ENCODE measurements around the gene UBE3C.

UBE3C gene

GRCh38 chr7:157266272-157266671 lies 127.5 kb downstream of the UBE3C start:
- H2AFZ ChIP-seq (ENCODE audit: low read length) = no peak overlapping the region
- no peak overlapping the region for H3K9ac ChIP-seq (ENCODE audit: low read length)
- DNase-seq = no peak
- no peak overlapping the region for H3K27ac ChIP-seq (ENCODE audit: low read length)
- H3K9me2 ChIP-seq (replicated peaks; ENCODE audit: insufficient read depth, low read length) = no peaks in the 10 kb centered on the region
- H3K4me3 ChIP-seq (ENCODE audit: low read length) = no peak overlapping the region
- TF ChIP-seq EZH2 (optimal IDR thresholded peaks at IDR 0.05; ENCODE audit: low read depth, low read length) (no peak), EZH2phosphoT487 (IDR thresholded peaks at IDR 0.05; ENCODE audit: low read length) (no peak)
- H3K4me2 ChIP-seq (ENCODE audit: low read depth, low read length) = no peak overlapping the region
- no peaks in the 10 kb centered on the region for H3K79me2 ChIP-seq (ENCODE audit: low read length)
- no peaks in the 10 kb centered on the region for H3K4me1 ChIP-seq (ENCODE audit: low read length)
- no peaks in the 10 kb centered on the region for H3K9me3 ChIP-seq (replicated peaks; ENCODE audit: insufficient read depth, low read length)
- H3K36me3 ChIP-seq (replicated peaks; ENCODE audit: insufficient read depth, low read length) = peaks cover 23% of the 10 kb centered on the region; the same call in 1 of the 2 replicates
- H4K20me1 ChIP-seq (ENCODE audit: insufficient read depth, low read length) = no peaks in the 10 kb centered on the region
- H3F3A ChIP-seq (ENCODE audit: insufficient read depth, low read length) = 0 out of 2 replicates have a peak, but pooled peaks cover 1% of the 10 kb centered on the region
- no peaks in the 10 kb centered on the region for H3K27me3 ChIP-seq (replicated peaks; ENCODE audit: insufficient read depth, low read length)

GRCh38 chr7:157267516-157267915 lies 128.8 kb downstream of the UBE3C start:
- Histone ChIP-seq H4K20me1 (ENCODE audit: insufficient read depth, low read length) (no peaks in the 10 kb centered on the region), H3K4me2 (ENCODE audit: low read depth, low read length) (no peak overlapping the region), H3K9me3 (replicated peaks; ENCODE audit: insufficient read depth, low read length) (no peaks in the 10 kb centered on the region), H2AFZ (ENCODE audit: low read length) (no peak overlapping the region), H3K27ac (ENCODE audit: low read length) (no peak overlapping the region), H3K9ac (ENCODE audit: low read length) (no peak overlapping the region), H3K36me3 (replicated peaks; ENCODE audit: insufficient read depth, low read length) (peaks cover 23% of the 10 kb centered on the region; the same call in 1 of the 2 replicates), H3K27me3 (replicated peaks; ENCODE audit: insufficient read depth, low read length) (no peaks in the 10 kb centered on the region), H3F3A (ENCODE audit: insufficient read depth, low read length) (peaks cover 9% of the 10 kb centered on the region; the same call in 1 of the 2 replicates), H3K79me2 (ENCODE audit: low read length) (no peaks in the 10 kb centered on the region), H3K4me3 (ENCODE audit: low read length) (no peak overlapping the region), H3K9me2 (replicated peaks; ENCODE audit: insufficient read depth, low read length) (no peaks in the 10 kb centered on the region), H3K4me1 (ENCODE audit: low read length) (no peaks in the 10 kb centered on the region)
- no peak for DNase-seq
- TF ChIP-seq CTCF (IDR thresholded peaks at IDR 0.05; ENCODE audit: low read length) = no peak
- no peak for TF ChIP-seq EZH2 (optimal IDR thresholded peaks at IDR 0.05; ENCODE audit: low read depth, low read length)
- no peak for TF ChIP-seq EZH2phosphoT487 (IDR thresholded peaks at IDR 0.05; ENCODE audit: low read length)

GRCh38 chr7:157267956-157268355 lies 129.2 kb downstream of the UBE3C start:
- Histone ChIP-seq H3K27ac (ENCODE audit: low read length) (no peak overlapping the region), H3K4me3 (ENCODE audit: low read length) (no peak overlapping the region), H3K4me2 (ENCODE audit: low read depth, low read length) (no peak overlapping the region), H4K20me1 (ENCODE audit: insufficient read depth, low read length) (no peaks in the 10 kb centered on the region), H3K27me3 (replicated peaks; ENCODE audit: insufficient read depth, low read length) (no peaks in the 10 kb centered on the region), H3K79me2 (ENCODE audit: low read length) (no peaks in the 10 kb centered on the region), H3K9me2 (replicated peaks; ENCODE audit: insufficient read depth, low read length) (no peaks in the 10 kb centered on the region), H2AFZ (ENCODE audit: low read length) (no peak overlapping the region), H3K4me1 (ENCODE audit: low read length) (no peaks in the 10 kb centered on the region), H3K9me3 (replicated peaks; ENCODE audit: insufficient read depth, low read length) (no peaks in the 10 kb centered on the region), H3F3A (ENCODE audit: insufficient read depth, low read length) (peaks cover 9% of the 10 kb centered on the region; the same call in 1 of the 2 replicates), H3K36me3 (replicated peaks; ENCODE audit: insufficient read depth, low read length) (peaks cover 23% of the 10 kb centered on the region; the same call in 1 of the 2 replicates), H3K9ac (ENCODE audit: low read length) (no peak overlapping the region)
- DNase-seq = no peak
- TF ChIP-seq EZH2phosphoT487 (IDR thresholded peaks at IDR 0.05; ENCODE audit: low read length) (no peak), EZH2 (optimal IDR thresholded peaks at IDR 0.05; ENCODE audit: low read depth, low read length) (no peak), CTCF (IDR thresholded peaks at IDR 0.05; ENCODE audit: low read length) (no peak)

- H3K27me3 ChIP-seq (replicated peaks; ENCODE audit: insufficient read depth, low read length) = no peaks in the 10 kb centered on the region
- no peaks in the 10 kb centered on the region for H4K20me1 ChIP-seq (ENCODE audit: insufficient read depth, low read length)
- no peak overlapping the region for H2AFZ ChIP-seq (ENCODE audit: low read length)
- H3K4me3 ChIP-seq (ENCODE audit: low read length) = no peak overlapping the region
- no peak overlapping the region for H3K4me2 ChIP-seq (ENCODE audit: low read depth, low read length)
- H3K4me1 ChIP-seq (ENCODE audit: low read length) = no peaks in the 10 kb centered on the region
- H3K27ac ChIP-seq (ENCODE audit: low read length) = no peak overlapping the region
- H3F3A ChIP-seq (ENCODE audit: insufficient read depth, low read length) = peaks cover 9% of the 10 kb centered on the region; the same call in 1 of the 2 replicates
- no peak for DNase-seq
- TF ChIP-seq EZH2 (optimal IDR thresholded peaks at IDR 0.05; ENCODE audit: low read depth, low read length) = no peak
- H3K9me2 ChIP-seq (replicated peaks; ENCODE audit: insufficient read depth, low read length) = no peaks in the 10 kb centered on the region
- no peaks in the 10 kb centered on the region for H3K79me2 ChIP-seq (ENCODE audit: low read length)
- no peak overlapping the region for H3K9ac ChIP-seq (ENCODE audit: low read length)
- H3K36me3 ChIP-seq (replicated peaks; ENCODE audit: insufficient read depth, low read length) = peaks cover 23% of the 10 kb centered on the region; the same call in 1 of the 2 replicates
- no peaks in the 10 kb centered on the region for H3K9me3 ChIP-seq (replicated peaks; ENCODE audit: insufficient read depth, low read length)
Observed at GRCh38 chr7:157268540-157268939, 129.8 kb downstream of the UBE3C start.

Data from MM.1S (cell line).